Subcutaneous adipose tissue (tissue), 4 donors: ENCODE data around the gene SELENOO. TPM values are rescaled to one million over a fixed set of nuclear protein-coding genes. Genes with fewer than 3 reads are reported as not detected.

Experiments
- CTCF ChIP-seq: fragments of 450-650 bp; IDR thresholded peaks from one replicate; pipeline ENCODE4 v1.5.1; 2016; ENCODE audit warnings: low read depth, mild to moderate bottlenecking, control low read depth, antibody characterized with exemption, moderate library complexity
- total RNA-seq, 4 donors: library from RNA; depleted of rRNA; stranded (reverse); fragments of >200 nt; gene quantifications; one replicate each; pipeline ENCODE4 v1.1.0, GENCODE V29; 2016

Gene SELENOO
- total RNA-seq, 4 donors from 2014 or later, result 13.2 to 36.5 (median 18.9) TPM

GRCh38 chr22:50170453-50171318 is 30.1 kb upstream of the SELENOO start, which contains the start of gene PANX2:
TSS of gene PANX2 (plus strand) at chr22:50170731. CDS start at chr22:50170731, 0 bp downstream.
- no peak for TF ChIP-seq CTCF

- no peak for TF ChIP-seq CTCF
These were observed 29.4 kb upstream of the SELENOO start for GRCh38 chr22:50171319-50171964.

- TF ChIP-seq CTCF, result no peak
These were observed 28.8 kb upstream of the SELENOO start for GRCh38 chr22:50171965-50172421.

- TF ChIP-seq CTCF, result no peak
These were observed 27.4 kb upstream of the SELENOO start for GRCh38 chr22:50173311-50173982.

GRCh38 chr22:50173983-50174355 is 26.8 kb upstream of the SELENOO start:
- no peak for TF ChIP-seq CTCF

GRCh38 chr22:50174382-50175190 is 26.2 kb upstream of the SELENOO start:
- no peak for TF ChIP-seq CTCF
